ENCODE measurements around the gene DRGX. TPM values are rescaled to one million over a fixed set of nuclear protein-coding genes. Genes with fewer than 3 reads are reported as not detected.

The DRGX gene
- total RNA-seq, 1 donor from 2014 or later = 0.19 TPM

DNA sequence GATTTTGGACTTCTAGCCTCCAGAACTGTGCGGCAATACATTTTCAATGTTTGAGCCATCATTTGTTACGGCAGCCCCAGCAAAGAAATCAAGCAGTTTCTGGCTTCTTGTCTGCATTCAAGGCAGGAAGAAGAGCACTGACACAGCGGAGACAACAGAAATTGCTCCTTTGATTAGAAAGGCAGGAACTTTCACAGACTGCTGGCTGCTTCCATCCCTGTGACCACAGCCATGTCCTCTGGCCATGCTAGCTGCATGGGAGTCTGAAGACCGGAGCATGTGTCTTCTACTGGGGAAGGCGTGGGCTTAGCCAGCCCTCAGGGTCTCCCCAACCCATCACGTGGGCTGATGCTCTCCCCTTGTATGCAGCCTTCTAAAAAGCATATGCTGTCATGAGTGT, 77.9 kb downstream of the DRGX start:
- no peaks in the 10 kb centered on the region for H3K36me3 Mint-ChIP-seq (ENCODE audit: low read depth)
- no peak for DNase-seq (ENCODE audit: low read depth, low spot score)
- peaks cover 6% of the 10 kb centered on the region for H3K27me3 Mint-ChIP-seq (ENCODE audit: low read depth)
- TF ChIP-seq, protein P1, sequence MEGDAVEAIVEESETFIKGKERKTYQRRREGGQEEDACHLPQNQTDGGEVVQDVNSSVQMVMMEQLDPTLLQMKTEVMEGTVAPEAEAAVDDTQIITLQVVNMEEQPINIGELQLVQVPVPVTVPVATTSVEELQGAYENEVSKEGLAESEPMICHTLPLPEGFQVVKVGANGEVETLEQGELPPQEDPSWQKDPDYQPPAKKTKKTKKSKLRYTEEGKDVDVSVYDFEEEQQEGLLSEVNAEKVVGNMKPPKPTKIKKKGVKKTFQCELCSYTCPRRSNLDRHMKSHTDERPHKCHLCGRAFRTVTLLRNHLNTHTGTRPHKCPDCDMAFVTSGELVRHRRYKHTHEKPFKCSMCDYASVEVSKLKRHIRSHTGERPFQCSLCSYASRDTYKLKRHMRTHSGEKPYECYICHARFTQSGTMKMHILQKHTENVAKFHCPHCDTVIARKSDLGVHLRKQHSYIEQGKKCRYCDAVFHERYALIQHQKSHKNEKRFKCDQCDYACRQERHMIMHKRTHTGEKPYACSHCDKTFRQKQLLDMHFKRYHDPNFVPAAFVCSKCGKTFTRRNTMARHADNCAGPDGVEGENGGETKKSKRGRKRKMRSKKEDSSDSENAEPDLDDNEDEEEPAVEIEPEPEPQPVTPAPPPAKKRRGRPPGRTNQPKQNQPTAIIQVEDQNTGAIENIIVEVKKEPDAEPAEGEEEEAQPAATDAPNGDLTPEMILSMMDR (conservative IDR thresholded peaks at IDR 0.05) = no peak
- no peaks in the 10 kb centered on the region for H3K4me1 Mint-ChIP-seq
- H3K27ac Mint-ChIP-seq (ENCODE audit: unreplicated experiment) = no peak overlapping the region
- no peaks in the 10 kb centered on the region for H3K9me3 Mint-ChIP-seq
- H3K4me3 Mint-ChIP-seq = no peak overlapping the region

GRCh38 chr10:49314806-49315205, 81.1 kb downstream of the DRGX start:
- Mint-ChIP-seq H3K4me1 (no peaks in the 10 kb centered on the region), H3K36me3 (ENCODE audit: low read depth) (no peaks in the 10 kb centered on the region), H3K27me3 (ENCODE audit: low read depth) (peaks cover 7% of the 10 kb centered on the region), H3K9me3 (no peaks in the 10 kb centered on the region), H3K27ac (ENCODE audit: unreplicated experiment) (no peak overlapping the region), H3K4me3 (no peak overlapping the region)
- TF ChIP-seq, protein P1 (conservative IDR thresholded peaks at IDR 0.05) = no peak
- DNase-seq (ENCODE audit: low read depth, low spot score) = no peak

Other genes with a start within 250 kb of the DRGX start
- gene TMEM273, start 207.7 kb downstream of the DRGX start, total RNA-seq = 0.37 TPM in 1 of 2 replicates, not detected in the other
- gene C10orf71, start 96.9 kb downstream of the DRGX start, total RNA-seq = not detected in 2 replicates
- gene ERCC6, start 143.0 kb upstream of the DRGX start, total RNA-seq = 19.7 and 23.0 TPM in 2 replicates
- gene SLC18A3, start 214.2 kb upstream of the DRGX start, total RNA-seq = 16.7 and 17.9 TPM in 2 replicates
- 2.7 and 3.3 TPM in 2 replicates for gene CHAT, start 217.9 kb upstream of the DRGX start, total RNA-seq

All from neural crest cell (in vitro differentiated cells).